Measurements from ENCODE around the gene TM4SF4.

- TF ChIP-seq, protein P1, sequence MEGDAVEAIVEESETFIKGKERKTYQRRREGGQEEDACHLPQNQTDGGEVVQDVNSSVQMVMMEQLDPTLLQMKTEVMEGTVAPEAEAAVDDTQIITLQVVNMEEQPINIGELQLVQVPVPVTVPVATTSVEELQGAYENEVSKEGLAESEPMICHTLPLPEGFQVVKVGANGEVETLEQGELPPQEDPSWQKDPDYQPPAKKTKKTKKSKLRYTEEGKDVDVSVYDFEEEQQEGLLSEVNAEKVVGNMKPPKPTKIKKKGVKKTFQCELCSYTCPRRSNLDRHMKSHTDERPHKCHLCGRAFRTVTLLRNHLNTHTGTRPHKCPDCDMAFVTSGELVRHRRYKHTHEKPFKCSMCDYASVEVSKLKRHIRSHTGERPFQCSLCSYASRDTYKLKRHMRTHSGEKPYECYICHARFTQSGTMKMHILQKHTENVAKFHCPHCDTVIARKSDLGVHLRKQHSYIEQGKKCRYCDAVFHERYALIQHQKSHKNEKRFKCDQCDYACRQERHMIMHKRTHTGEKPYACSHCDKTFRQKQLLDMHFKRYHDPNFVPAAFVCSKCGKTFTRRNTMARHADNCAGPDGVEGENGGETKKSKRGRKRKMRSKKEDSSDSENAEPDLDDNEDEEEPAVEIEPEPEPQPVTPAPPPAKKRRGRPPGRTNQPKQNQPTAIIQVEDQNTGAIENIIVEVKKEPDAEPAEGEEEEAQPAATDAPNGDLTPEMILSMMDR (optimal IDR thresholded peaks at IDR 0.05 in 1 of 3, IDR thresholded peaks at IDR 0.05 in 1 of 3, conservative IDR thresholded peaks at IDR 0.05 in 1 of 3; ENCODE audit: extremely low read depth in 1 of 3, insufficient read depth in 2 of 3, low read length in 3 of 3), result no peak
- TF ChIP-seq EZH2 (IDR thresholded peaks at IDR 0.05; ENCODE audit: low read length), result no peak
Measured at GRCh38 chr3:149516920-149517319, 42.4 kb downstream of the TM4SF4 start.

Data from keratinocyte (primary cell).